Skeletal muscle tissue (tissue), 4 donors: ENCODE results near the gene C2orf92. TPM values are rescaled to one million over a fixed set of nuclear protein-coding genes. Genes with fewer than 3 reads are reported as not detected.
"Not testable (repeated sequence)": the region's sequence is repeated elsewhere in the genome, so short reads cannot be mapped to it uniquely, and the experiment has no call there.

ENCODE experiments used
- H3K27ac ChIP-seq: one replicate; pipeline ENCODE4 v1.7.0; 2013; ENCODE audit warnings: mild to moderate bottlenecking, low read depth, low read length, inconsistent platforms
- H3K27me3 ChIP-seq, 3 donors: one replicate each; pipeline ENCODE4 v1.7.0; 2013; ENCODE audit warnings: low read length in 3 of 3; ENCODE audit not compliant: control insufficient read depth in 3 of 3, insufficient read depth in 3 of 3
- H3K36me3 ChIP-seq, 3 donors: one replicate each; pipeline ENCODE4 v1.7.0; 2013; ENCODE audit warnings: low read length in 3 of 3; ENCODE audit not compliant: control insufficient read depth in 3 of 3, insufficient read depth in 3 of 3
- H3K4me1 ChIP-seq, 3 donors: one replicate each; pipeline ENCODE4 v1.7.0; 2013; ENCODE audit warnings: low read length in 3 of 3, mild to moderate bottlenecking in 3 of 3; ENCODE audit not compliant: control insufficient read depth in 3 of 3, insufficient read depth in 3 of 3
- H3K4me3 ChIP-seq, 3 donors: one replicate each; pipeline ENCODE4 v1.7.0; 2013; ENCODE audit warnings: low read length in 3 of 3
- H3K9ac ChIP-seq, 3 donors: one replicate each; pipeline ENCODE4 v1.7.0; 2013; ENCODE audit warnings: low read length in 3 of 3, mild to moderate bottlenecking in 3 of 3, moderate library complexity in 2 of 3, low read depth in 1 of 3
- H3K9me3 ChIP-seq, 3 donors: one replicate each; pipeline ENCODE4 v1.7.0; 2013; ENCODE audit warnings: low read length in 3 of 3; ENCODE audit not compliant: control insufficient read depth in 3 of 3
- total RNA-seq: library from RNA; depleted of rRNA; stranded (reverse); fragments of >200 nt; gene quantifications from one replicate; pipeline ENCODE4 v1.2.3, GENCODE V29; 2014
- donor health status: Osteomylitis.

C2orf92 gene
- total RNA-seq, 1 donor from 2014 or later = 4.7 TPM

- Histone ChIP-seq H3K27me3 (peaks cover 0 to 6% (median 3%) of the 10 kb centered on the region in 3 donors), H3K4me3 (no peak overlapping the region), H3K36me3 (no peaks in the 10 kb centered on the region), H3K9ac (no peak overlapping the region), H3K4me1 (no peaks in the 10 kb centered on the region), H3K27ac (no peak overlapping the region), H3K9me3 (no peaks in the 10 kb centered on the region)
Observed at GRCh38 chr2:97702731-97703470, 33.4 kb downstream of the C2orf92 start.

- Histone ChIP-seq H3K9me3 (no peaks in the 10 kb centered on the region), H3K4me3 (no peak overlapping the region), H3K9ac (no peak overlapping the region), H3K27ac (no peak overlapping the region), H3K4me1 (no peaks in the 10 kb centered on the region), H3K27me3 (peaks cover 0 to 6% (median 3%) of the 10 kb centered on the region in 3 donors), H3K36me3 (no peaks in the 10 kb centered on the region)
Observed at GRCh38 chr2:97703741-97704140, 34.2 kb downstream of the C2orf92 start.

GRCh38 chr2:97704989-97705388 lies 35.5 kb downstream of the C2orf92 start:
- Histone ChIP-seq H3K27ac (no peak overlapping the region), H3K9ac (no peak overlapping the region), H3K27me3 (peaks cover 0 to 6% (median 3%) of the 10 kb centered on the region in 3 donors), H3K9me3 (no peaks in the 10 kb centered on the region), H3K36me3 (no peaks in the 10 kb centered on the region), H3K4me3 (no peak overlapping the region), H3K4me1 (no peaks in the 10 kb centered on the region)

GRCh38 chr2:97706112-97706511 lies 36.6 kb downstream of the C2orf92 start:
- Histone ChIP-seq H3K9me3 (no peaks in the 10 kb centered on the region), H3K4me3 (no peak overlapping the region), H3K27ac (no peak overlapping the region), H3K36me3 (no peaks in the 10 kb centered on the region), H3K9ac (no peak overlapping the region), H3K27me3 (peaks cover 0 to 6% (median 3%) of the 10 kb centered on the region in 3 donors), H3K4me1 (no peaks in the 10 kb centered on the region)

DNA sequence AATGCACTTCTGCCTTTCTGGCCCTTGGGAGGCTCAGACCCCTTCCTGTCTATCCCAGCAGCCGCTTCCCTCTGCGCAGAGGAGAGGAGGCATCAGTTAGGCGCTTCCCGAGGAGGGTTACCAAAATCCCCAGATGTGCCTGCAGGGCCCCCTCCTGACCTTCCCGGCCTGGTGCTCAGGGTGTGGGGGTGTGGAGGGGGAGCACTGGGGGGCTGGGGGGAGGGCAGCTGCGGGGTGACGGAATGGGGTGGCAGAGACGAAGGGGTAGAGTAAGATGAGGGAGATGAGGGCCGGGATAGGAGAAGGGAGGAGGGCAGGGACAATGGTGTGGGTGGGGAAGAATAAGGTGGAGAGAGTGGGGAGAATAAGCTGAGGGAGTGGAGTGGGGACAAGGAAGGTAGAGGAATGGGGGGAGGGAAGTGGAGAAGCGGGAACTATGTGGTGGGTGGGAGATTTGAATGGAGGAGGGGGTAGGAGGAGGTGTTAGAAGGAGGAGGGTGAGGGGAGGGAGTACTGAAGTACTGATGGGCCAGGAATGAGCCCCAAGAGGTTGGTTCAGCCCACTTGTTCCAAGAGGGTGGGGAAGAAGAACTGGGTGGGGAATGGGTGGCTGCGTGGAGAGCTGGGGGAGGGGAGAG lies 37.3 kb downstream of the C2orf92 start:
- no peak overlapping the region for H3K27ac ChIP-seq
- H3K9me3 ChIP-seq = no peaks in the 10 kb centered on the region
- H3K4me1 ChIP-seq = no peaks in the 10 kb centered on the region
- H3K4me3 ChIP-seq = no peak overlapping the region
- peaks cover 0 to 6% (median 3%) of the 10 kb centered on the region in 3 donors for H3K27me3 ChIP-seq
- H3K9ac ChIP-seq = no peak overlapping the region
- H3K36me3 ChIP-seq = no peaks in the 10 kb centered on the region

DNA sequence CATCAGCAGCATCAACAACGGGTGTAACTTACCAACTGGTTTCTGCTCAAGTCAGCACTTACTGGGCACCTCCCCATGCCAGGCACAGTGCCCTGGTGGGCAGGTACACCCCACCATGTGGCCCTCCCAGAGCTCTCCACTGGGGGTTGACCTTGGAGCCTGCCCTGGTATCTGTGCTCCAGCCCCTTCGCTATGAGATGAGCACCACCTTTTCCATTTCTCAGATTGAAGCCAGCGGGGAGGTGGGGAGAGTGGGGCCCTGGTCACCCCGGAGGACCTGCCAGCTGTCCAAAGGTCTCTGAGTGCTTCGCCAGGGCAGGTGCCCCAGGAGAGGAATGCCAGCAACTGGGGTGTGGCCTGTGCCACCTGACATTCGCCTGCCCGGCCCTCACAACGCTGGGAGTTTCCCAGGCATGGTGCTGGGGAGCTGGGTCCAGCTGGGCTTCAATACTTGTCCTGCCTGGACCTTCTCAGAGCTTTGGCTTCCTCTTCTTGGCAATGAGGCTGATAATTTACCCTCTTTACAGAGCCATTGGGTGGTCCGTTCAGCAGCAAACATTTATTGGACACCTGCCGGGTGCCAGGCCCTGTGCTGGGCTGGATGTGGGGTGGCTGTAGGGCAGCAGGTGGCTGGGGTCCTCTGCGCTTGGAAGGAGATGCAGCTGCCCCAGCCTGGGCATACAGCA lies 38.0 kb downstream of the C2orf92 start:
- H3K27ac ChIP-seq = no peak overlapping the region

DNA sequence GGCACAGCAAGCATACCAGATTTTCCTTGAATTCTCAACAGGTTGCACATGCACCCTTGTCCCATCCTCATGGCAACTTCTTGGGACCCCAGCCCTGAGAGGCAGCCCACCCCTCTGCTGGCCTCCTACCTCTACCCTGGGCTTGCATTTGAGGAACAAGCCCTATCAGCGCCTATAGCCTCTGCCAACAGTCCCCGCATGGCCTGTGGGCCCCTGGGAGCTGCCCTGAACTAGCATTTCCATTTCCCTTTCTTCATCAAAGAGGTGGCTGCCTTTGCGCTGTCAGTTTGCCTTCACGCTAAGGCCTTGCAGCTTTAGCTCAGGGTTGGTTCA lies 38.5 kb downstream of the C2orf92 start:
- H3K9ac ChIP-seq = no peak overlapping the region
- peaks cover 0 to 6% (median 3%) of the 10 kb centered on the region in 3 donors for H3K27me3 ChIP-seq
- H3K4me3 ChIP-seq = no peak overlapping the region
- no peaks in the 10 kb centered on the region for H3K9me3 ChIP-seq
- no peak overlapping the region for H3K27ac ChIP-seq
- no peaks in the 10 kb centered on the region for H3K36me3 ChIP-seq
- H3K4me1 ChIP-seq = no peaks in the 10 kb centered on the region

More for the DNA sequence above, 38.0 kb downstream of the C2orf92 start:
- Histone ChIP-seq H3K4me3 (no peak overlapping the region), H3K9ac (no peak overlapping the region), H3K9me3 (no peaks in the 10 kb centered on the region), H3K36me3 (no peaks in the 10 kb centered on the region), H3K4me1 (no peaks in the 10 kb centered on the region), H3K27me3 (peaks cover 0 to 6% (median 3%) of the 10 kb centered on the region in 3 donors)

DNA sequence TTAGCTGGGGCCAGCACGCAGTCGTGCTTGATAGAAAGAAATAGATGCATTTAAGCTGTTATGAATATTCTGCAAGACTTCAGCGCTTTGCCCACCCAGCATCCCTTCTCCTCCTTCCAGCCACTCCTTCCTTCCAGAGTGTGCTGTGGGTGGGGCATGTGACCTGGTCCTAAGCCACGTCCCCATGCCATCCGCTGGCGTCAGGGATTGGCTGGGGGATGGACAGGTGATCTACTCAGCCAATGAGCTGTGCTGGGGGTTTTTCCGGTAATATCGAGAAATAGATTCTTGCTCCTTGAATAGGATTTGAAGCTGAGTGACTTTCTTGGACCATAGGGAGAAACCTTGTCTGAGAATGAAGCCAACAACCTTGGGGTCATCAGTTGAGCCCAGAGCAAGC lies 39.1 kb downstream of the C2orf92 start:
- Histone ChIP-seq H3K27ac (no peak overlapping the region), H3K27me3 (peaks cover 0 to 6% (median 3%) of the 10 kb centered on the region in 3 donors), H3K4me3 (no peak overlapping the region), H3K4me1 (no peaks in the 10 kb centered on the region), H3K9ac (no peak overlapping the region), H3K36me3 (no peaks in the 10 kb centered on the region), H3K9me3 (no peaks in the 10 kb centered on the region)

- peaks cover 0 to 6% (median 3%) of the 10 kb centered on the region in 3 donors for H3K27me3 ChIP-seq
- H3K9me3 ChIP-seq = no peaks in the 10 kb centered on the region
- no peaks in the 10 kb centered on the region for H3K4me1 ChIP-seq
- no peaks in the 10 kb centered on the region for H3K36me3 ChIP-seq
- no peak overlapping the region for H3K9ac ChIP-seq
- H3K27ac ChIP-seq = no peak overlapping the region
- H3K4me3 ChIP-seq = no peak overlapping the region
Observed at GRCh38 chr2:97711394-97711711, 41.8 kb downstream of the C2orf92 start.

DNA sequence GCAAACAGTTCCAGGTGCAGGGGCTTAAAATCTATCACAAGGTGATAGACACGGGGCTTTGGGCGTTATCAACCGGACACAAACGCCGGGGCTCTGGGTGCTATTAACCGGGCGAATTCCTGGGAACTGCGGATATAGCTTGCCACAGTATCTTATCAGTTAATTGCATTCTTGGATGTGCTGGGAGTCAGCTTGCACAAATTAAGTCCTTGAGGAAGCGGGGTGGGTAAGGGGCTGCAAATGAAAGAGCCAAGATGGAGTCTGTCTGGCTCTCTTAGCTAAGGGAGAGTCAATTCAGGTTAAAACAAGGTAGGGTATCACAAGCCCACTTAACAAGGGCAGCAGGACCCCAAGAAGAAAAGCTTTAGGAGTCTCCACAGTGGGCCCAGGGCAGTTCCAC lies 42.7 kb downstream of the C2orf92 start:
- H3K27ac ChIP-seq, H3K9me3 ChIP-seq, H3K4me1 ChIP-seq, H3K4me3 ChIP-seq, H3K36me3 ChIP-seq, H3K9ac ChIP-seq, H3K27me3 ChIP-seq: not testable (repeated sequence)
